Measurements from ENCODE around the gene FERMT2.
"Not testable (repeated sequence)": the region's sequence is repeated elsewhere in the genome, so short reads cannot be mapped to it uniquely, and the experiment has no call there.

FERMT2 gene

DNA sequence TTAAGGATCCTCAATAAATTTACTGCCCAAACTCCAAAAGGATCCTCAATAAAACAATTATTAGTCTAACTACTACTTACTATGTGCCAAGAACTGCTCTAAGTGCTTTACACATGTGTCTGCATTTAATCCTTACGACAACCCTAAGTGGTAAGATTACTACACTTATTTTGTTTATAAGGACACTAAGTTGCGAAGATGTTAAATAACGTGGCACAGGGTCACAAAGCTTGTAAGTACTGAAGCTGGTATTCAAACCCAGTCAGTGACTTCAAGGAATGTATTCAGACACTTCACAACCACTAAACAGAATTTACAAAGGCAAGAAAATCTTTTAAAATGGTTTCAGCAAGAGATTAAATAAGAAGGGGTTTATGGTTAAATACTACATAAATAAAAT is 13.0 kb downstream of the FERMT2 start:
- DNase-seq = no peak

DNA sequence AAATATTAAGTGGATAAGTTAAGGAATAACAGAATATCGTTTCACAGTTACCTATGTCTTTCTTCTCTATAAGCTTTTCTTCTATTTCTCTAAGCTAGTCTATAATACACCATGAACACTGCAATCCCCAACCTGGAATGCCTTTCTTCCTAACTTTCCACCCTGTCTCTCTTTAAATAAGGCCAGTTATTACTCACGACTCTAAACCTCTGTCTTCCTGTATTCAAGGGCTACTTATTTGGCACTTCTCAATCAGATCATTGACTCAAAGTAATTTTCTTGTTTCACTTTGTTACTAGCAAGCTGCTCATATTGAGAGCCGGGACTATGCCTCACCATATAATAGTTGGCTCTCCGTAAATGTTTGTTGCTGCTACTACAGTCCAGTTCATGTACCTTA is 13.5 kb downstream of the FERMT2 start:
- no peak for DNase-seq

DNA sequence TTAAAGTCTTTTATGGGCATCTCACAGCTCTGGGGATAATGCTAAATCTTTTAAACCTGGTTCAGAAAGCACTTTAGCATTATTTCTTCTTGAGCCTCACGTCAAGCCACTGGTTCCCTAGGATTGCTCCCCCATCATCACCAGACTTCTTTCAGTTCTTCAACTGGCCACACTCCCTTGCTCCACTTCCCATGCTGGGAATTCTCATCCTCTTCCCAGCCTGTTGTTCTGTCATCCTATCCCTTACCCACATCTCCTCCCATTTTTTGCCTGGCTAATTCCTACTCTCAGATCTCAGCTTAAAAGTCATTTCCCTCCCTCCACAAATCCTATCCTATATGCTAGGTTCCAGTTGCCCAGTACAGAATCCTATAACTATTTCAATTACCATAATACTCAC is 14.4 kb downstream of the FERMT2 start:
- DNase-seq = no peak

DNA sequence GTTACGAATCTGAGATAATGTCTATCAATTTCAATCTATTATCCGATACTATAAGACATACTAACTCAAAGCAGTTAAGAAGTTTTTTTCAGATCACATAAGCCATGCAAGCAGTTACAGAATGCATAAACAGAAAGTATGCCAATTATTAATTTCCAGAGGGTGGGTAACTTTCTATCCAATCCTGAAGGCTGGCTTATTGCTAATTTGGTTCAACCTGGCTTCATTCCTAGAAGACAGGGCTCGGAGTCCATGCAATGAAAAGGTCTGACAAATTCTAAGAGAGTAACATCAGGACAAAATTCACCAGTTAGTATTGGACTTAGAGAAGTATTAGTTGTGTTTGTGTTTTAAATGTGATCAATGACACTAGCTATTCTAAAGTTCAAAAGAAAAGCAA is 15.0 kb downstream of the FERMT2 start:
- DNase-seq = no peak

- DNase-seq = no peak
Observed at GRCh38 chr14:52934762-52935161, 16.1 kb downstream of the FERMT2 start.

DNA sequence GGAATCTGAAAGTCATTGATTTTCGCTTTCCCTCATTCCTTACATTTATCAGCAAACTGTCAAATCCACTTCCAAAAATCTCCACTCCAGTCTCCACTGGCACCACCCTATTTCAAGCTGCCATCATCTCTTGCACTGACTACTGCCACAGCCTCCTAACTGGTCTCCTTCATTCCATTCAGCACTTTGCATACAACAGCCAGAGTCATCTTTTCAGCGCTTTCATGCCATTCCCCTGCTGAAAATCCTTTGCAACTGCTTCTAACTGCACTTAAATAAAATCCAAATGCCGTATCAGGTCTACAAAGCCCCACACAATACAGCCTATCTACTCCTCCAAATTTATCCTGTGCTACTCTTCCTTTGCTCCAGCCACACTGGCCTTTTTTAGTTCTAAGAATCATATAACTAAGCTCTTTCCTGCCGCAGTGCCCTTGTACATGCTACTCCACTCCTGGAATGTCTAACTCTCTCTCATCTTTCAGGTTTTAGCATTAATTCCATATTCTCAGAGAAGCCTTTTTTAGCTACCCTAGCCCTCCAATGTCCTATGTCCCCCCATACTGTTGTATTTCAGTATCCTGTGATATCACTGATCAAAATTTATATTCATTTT is 21.6 kb downstream of the FERMT2 start:
- DNase-seq = no peak

DNA sequence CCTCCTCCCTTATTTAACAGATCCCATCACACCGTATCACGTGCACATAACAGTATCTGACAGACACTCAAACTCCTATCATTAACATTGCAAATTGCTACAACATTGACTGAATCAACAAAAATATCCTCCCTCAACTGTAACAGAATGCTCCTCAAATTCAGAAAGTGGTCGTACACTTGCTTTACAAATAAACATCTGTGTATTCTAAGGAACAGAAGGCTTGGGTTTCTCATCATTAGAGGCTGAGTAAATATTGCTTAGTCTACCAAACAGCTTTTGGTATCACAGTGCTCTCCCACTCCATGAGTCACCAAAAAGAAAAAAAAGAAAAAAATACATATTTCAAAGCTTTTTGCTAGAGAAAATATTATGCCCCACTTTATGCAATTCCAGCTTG is 23.9 kb downstream of the FERMT2 start:
- no peak for DNase-seq

DNA sequence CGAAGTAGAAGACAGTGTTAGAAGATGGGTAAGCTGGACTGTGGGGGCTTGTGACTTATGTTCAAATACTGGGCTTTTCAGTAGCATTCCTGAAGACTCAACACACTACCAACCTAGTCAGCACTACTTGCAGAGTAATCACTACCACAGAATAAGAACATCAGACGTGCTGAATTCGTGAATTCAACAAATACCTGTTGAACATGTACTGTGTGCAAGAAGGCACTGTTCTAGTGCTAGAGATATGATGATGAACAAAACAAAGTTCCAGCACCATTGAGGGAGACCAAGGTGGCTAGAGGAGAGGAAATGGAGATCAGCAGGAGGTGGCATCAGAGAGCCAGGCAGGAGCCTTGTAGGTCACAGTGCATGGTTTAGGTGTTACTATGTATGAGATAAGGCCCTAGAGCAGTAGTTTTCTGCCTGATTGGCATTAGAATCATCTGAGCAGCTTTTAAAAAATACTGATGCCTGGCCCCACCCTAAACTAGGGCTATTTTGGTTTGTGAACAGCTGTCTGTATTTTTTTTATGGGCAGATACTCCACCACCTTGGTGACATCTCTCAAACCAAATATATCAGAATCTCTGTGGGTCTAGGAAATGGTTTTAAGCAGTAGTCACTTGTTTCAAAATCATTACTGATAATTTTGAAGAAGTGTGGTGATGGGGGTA is 26.8 kb downstream of the FERMT2 start:
- DNase-seq = no peak

DNA sequence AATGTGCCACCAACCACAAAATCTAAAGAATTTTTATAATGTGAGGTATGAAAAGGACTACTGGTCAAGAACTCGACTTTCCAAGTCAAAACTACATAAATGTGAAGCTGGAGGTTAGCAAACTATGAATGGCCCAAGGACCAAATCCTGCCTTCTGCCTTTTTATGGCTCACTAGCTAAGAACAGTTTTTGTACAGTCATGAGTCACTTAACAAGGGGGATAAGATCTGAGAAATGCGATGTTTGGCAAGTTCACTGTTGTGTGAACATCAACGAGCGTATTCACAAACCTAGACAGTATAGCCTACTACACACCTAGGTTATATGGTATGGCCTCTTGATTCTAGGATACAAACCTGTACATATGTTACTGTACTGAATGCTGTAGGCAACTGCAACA is 28.2 kb downstream of the FERMT2 start:
- no peak for DNase-seq

DNA sequence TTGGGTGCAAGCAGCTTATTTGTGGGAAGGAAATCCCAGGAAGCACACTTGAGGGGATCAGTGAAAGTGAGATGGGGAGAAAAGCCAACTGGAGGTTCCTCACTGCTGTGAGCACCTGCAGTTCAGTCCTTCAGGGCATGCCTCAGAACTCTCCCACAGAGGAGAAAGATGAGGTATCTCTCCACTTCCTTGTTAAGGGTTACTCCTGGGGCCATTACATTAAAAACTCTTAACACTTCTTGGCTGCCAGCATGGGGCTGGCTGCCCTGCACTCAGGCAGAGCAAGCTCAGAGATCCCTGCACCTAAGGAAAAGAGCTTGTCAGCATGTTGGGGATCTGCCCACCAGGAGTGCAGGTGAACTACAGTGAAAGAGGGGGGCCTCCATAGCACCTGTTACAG is 28.8 kb downstream of the FERMT2 start:
- no peak for DNase-seq

DNA sequence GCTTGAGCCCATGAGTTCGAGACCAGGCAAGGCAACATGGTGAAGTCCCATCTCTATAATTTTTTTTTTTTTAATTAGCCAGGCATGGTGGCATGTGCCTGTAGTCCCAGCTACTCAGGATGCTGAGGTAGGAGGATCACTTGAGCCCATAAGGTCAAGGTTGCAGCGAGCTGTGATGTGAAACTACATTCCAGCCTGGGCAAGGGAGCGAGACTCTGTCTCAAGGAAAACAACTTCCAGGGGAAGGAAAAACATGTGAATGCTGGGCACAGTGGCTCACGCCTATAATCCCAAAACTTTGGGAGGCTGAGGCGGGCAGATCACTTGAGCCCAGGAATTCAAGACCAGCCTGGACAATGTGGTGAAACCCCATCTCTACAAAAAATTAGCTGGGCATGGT is 30.4 kb downstream of the FERMT2 start:
- DNase-seq = not testable (repeated sequence)

DNA sequence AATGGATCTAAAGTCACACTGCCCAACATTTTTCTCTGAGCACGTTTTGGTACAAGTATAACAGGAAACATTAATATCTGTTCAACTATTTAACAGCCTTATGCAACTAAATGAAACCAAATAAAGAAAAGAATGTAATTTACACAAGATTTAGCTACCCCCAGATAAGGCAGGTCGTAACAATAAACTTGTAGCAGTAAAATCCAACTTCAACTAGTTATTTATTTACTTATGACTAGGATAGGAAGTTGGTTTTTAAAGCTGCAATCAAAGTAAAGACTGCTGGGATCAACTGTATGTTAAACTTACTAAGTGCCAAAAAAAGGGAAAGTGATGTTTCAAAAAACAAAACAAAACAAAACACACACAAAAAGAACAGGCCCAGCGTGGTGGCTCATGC is 30.9 kb downstream of the FERMT2 start:
- DNase-seq = no peak

GRCh38 chr14:52918486-52918885 is 32.4 kb downstream of the FERMT2 start:
- no peak for DNase-seq

- DNase-seq = no peak
Observed at GRCh38 chr14:52917735-52918134, 33.1 kb downstream of the FERMT2 start.

DNA sequence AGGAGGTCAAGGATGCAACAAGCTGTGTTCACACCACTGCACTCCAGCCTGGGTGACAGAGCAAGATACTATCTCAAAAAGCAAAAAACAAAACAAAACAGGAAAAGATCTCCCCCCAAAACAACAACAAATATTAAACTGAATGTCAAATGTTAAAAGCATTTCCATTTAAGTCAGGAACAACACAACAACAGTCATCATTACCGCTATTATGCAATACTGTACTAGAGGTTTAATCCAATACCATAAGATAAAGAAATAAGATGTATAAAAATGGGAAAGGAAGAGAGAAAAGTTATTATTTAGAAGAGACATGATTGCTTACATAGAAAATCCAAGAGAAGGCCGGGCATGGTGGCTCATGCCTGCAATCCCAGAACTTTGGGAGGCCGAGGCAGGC is 36.6 kb downstream of the FERMT2 start:
- no peak for DNase-seq

GRCh38 chr14:52913271-52913670 is 37.6 kb downstream of the FERMT2 start:
- no peak for DNase-seq

- no peak for DNase-seq
Observed at GRCh38 chr14:52911904-52912303, 38.9 kb downstream of the FERMT2 start.

GRCh38 chr14:52910572-52910971 is 40.3 kb downstream of the FERMT2 start:
- no peak for DNase-seq

- DNase-seq = no peak
Observed at GRCh38 chr14:52907949-52908348, 42.9 kb downstream of the FERMT2 start.

- DNase-seq = no peak
Observed at GRCh38 chr14:52906141-52906601, 44.7 kb downstream of the FERMT2 start.

DNA sequence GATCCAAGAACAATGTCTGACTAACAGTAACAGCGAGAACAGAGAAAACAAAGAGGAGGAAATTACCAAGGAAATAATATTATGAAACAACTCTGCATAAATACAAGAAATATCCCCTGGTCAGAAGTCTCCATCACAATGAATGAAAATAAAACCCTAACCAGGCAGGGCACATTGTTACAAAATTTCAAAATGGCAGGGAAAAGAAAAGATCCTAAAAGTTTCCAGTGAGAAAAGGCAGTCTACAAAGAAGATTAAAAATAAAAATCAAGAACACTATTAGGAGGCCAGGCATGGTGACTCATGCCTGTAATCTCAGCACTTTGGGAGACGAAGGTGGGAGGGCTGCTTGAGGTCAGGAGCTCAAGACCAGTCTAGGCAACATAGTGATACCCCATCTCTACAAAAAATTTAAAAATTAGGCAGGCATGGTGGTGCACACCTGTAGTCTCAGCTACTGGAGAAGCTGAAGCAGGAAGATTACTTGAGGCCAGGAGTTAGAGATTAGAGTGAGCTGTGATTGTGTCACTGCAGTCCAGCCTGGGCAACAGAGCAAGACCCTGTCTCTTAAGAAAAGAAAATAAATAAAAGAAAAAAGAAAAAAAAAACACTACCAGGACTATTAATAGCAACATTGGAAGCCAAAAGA is 47.8 kb downstream of the FERMT2 start:
- DNase-seq = no peak

DNA sequence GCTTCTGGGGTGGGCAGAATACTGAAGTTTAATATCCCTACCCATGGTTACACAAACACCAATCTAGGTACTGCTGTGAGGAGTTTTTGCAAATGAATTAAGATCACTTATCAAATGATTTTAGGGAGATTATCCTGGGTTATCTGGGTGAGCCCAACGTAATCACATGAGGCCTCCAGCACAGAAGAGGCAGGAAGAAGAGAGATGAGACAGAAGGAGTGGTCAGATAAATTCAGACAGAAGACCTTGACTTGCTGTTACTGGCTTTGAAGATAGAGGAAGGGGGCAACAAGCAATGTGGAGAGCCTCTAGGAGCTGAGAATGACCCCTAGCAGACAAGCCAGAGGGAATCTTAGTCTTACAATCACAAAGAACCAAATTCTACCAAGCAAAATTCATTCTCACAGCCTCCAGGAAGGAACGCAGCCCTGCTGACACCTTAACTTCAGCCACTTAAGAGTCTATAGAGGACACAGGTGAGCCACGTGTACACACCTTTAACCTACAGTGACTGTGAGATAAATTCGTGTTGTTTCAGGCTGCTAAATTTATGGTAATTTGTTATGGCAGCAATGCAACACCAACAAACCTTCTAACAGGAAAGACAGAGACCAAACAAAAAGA is 49.4 kb downstream of the FERMT2 start:
- DNase-seq = no peak

- DNase-seq = no peak
Observed at GRCh38 chr14:52900731-52901130, 50.1 kb downstream of the FERMT2 start.

GRCh38 chr14:52898496-52898895 is 52.4 kb downstream of the FERMT2 start:
- no peak for DNase-seq

All from activated effector memory CD4-positive, alpha-beta T cell treated with Interleukin-2 at 50 U/mL for 16 hours (primary cell).